GM23338 (cell line): ENCODE measurements around the gene BMPR2. TPM values are rescaled to one million over a fixed set of nuclear protein-coding genes. Genes with fewer than 3 reads are reported as not detected.

Source experiments
- ATAC-seq: fragments of 200-7000 bp; cut with Tn5 transposase; 3 replicates; pipeline ENCODE4 v1.9.1; 2020
- DNase-seq: peaks from one replicate; pipeline ENCODE4 v3.0.0-alpha.2; 2015; ENCODE audit warnings: low spot score
- H2AFZ ChIP-seq: fragments of 200-600 bp; sonication (generic); 2 replicates; pipeline ENCODE4 v1.8.0; 2016; ENCODE audit warnings: antibody characterized with exemption, mild to moderate bottlenecking, moderate library complexity
- H3F3A ChIP-seq: fragments of 200-600 bp; sonication (generic); replicated peaks from 2 replicates; pipeline ENCODE4 v1.8.0; 2017; ENCODE audit warnings: antibody characterized with exemption, mixed run types, low read depth
- H3K27ac ChIP-seq: fragments of 200-600 bp; sonication (generic); 2 replicates; pipeline ENCODE4 v1.6.1; 2016; ENCODE audit warnings: low read depth
- H3K27me3 ChIP-seq: fragments of 200-600 bp; sonication (generic); 2 replicates; pipeline ENCODE4 v1.8.0; 2016; ENCODE audit warnings: mild to moderate bottlenecking, mixed run types, moderate library complexity; ENCODE audit not compliant: insufficient read depth
- H3K36me3 ChIP-seq: fragments of 200-600 bp; sonication (generic); 2 replicates; pipeline ENCODE4 v1.8.0; 2016; ENCODE audit warnings: mild to moderate bottlenecking; ENCODE audit not compliant: insufficient read depth
- H3K4me1 ChIP-seq: fragments of 200-600 bp; sonication (generic); 2 replicates; pipeline ENCODE4 v1.8.0; 2016; ENCODE audit warnings: mild to moderate bottlenecking, moderate library complexity; ENCODE audit not compliant: insufficient read depth
- H3K4me2 ChIP-seq: fragments of 200-600 bp; sonication (generic); 2 replicates; pipeline ENCODE4 v1.7.1; 2017; ENCODE audit warnings: mixed run types
- H3K4me3 ChIP-seq: fragments of 200-600 bp; sonication (generic); 2 replicates; pipeline ENCODE4 v1.6.1; 2016; ENCODE audit warnings: mixed run types
- H3K79me2 ChIP-seq: fragments of 200-600 bp; sonication (generic); replicated peaks from 2 replicates; pipeline ENCODE4 v1.8.0; 2017; ENCODE audit warnings: mild to moderate bottlenecking; ENCODE audit not compliant: insufficient read depth
- H3K9me2 ChIP-seq: fragments of 200-600 bp; sonication (generic); 2 replicates; pipeline ENCODE4 v1.8.0; 2017; ENCODE audit not compliant: insufficient read depth
- H4K20me1 ChIP-seq: fragments of 200-600 bp; sonication (generic); replicated peaks from 2 replicates; pipeline ENCODE4 v1.8.0; 2017; ENCODE audit warnings: mild to moderate bottlenecking; ENCODE audit not compliant: insufficient read depth
- H3K27ac Mint-ChIP-seq: 2 replicates; pipeline ENCODE4 v1.8.0; 2020; ENCODE audit warnings: inconsistent platforms, mild to moderate bottlenecking, moderate library complexity, mixed read lengths
- H3K27me3 Mint-ChIP-seq: 3 replicates; pipeline ENCODE4 v1.8.0; 2022; ENCODE audit warnings: low read depth, mild to moderate bottlenecking, moderate library complexity, mixed read lengths, inconsistent platforms; ENCODE audit not compliant: insufficient read depth, poor library complexity
- H3K36me3 Mint-ChIP-seq: 3 replicates; pipeline ENCODE4 v1.8.0; 2021; ENCODE audit warnings: low read depth, mild to moderate bottlenecking, inconsistent platforms, moderate library complexity, mixed read lengths
- H3K4me1 Mint-ChIP-seq: 3 replicates; pipeline ENCODE4 v1.8.0; 2020; ENCODE audit warnings: mild to moderate bottlenecking, inconsistent platforms, mixed read lengths
- H3K4me3 Mint-ChIP-seq: 3 replicates; pipeline ENCODE4 v1.8.0; 2021; ENCODE audit warnings: moderate library complexity, mild to moderate bottlenecking, inconsistent platforms, mixed read lengths
- H3K9me3 Mint-ChIP-seq: 3 replicates; pipeline ENCODE4 v1.8.0; 2020; ENCODE audit warnings: moderate library complexity, mild to moderate bottlenecking, inconsistent platforms, mixed read lengths
- CREB1 ChIP-seq: fragments of 250-450 bp; sonication (Bioruptor Pico); IDR thresholded peaks from 2 replicates; pipeline ENCODE4 v1.5.0; 2020; ENCODE audit warnings: low read depth, mild to moderate bottlenecking, moderate library complexity
- CTCF ChIP-seq, 2 experiments: fragments of 200-600 bp in 1 of 2; sonication (generic) in 1 of 2; conservative IDR thresholded peaks; 2 replicates each; pipeline versions ENCODE4 v1.5.1 to v1.6.1; 2016 to 2017; ENCODE audit warnings: antibody characterized with exemption in 2 of 2, low read depth in 2 of 2, mild to moderate bottlenecking in 2 of 2, moderate library complexity in 1 of 2
- EZH2 ChIP-seq: fragments of 200-600 bp; sonication (generic); IDR thresholded peaks from one replicate; pipeline ENCODE4 v1.8.0; 2017; ENCODE audit warnings: antibody characterized with exemption, mild to moderate bottlenecking, low read depth; ENCODE audit not compliant: unreplicated experiment
- EZH2phosphoT487 ChIP-seq: fragments of 200-600 bp; sonication (generic); IDR thresholded peaks from one replicate; pipeline ENCODE4 v1.8.1; 2018; ENCODE audit warnings: antibody characterized with exemption; ENCODE audit not compliant: unreplicated experiment
- JUNB ChIP-seq: IDR thresholded peaks from one replicate; pipeline ENCODE4 v1.6.1; 2016; ENCODE audit warnings: antibody characterized with exemption; ENCODE audit not compliant: unreplicated experiment
- NANOG ChIP-seq: IDR thresholded peaks from 2 replicates; pipeline ENCODE4 v1.6.1; 2016; ENCODE audit warnings: antibody characterized with exemption, borderline replicate concordance
- POLR2AphosphoS5 ChIP-seq: IDR thresholded peaks from 2 replicates; pipeline ENCODE4 v1.6.1; 2016; ENCODE audit warnings: antibody characterized with exemption, low read depth
- STAT1 ChIP-seq: IDR thresholded peaks from one replicate; pipeline ENCODE4 v1.6.1; 2016; ENCODE audit warnings: antibody characterized with exemption; ENCODE audit not compliant: unreplicated experiment
- ZNF114 ChIP-seq: fragments of 250-450 bp; sonication (Bioruptor Pico); IDR thresholded peaks from 2 replicates; pipeline ENCODE4 v1.5.0; 2020; ENCODE audit warnings: mild to moderate bottlenecking, moderate library complexity
- ZNF331 ChIP-seq: fragments of 250-450 bp; sonication (Bioruptor Pico); IDR thresholded peaks from 2 replicates; pipeline ENCODE4 v1.5.0; 2020; ENCODE audit warnings: low read depth, mild to moderate bottlenecking, moderate library complexity
- ZNF462 ChIP-seq: fragments of 250-450 bp; sonication (Bioruptor Pico); IDR thresholded peaks from 2 replicates; pipeline ENCODE4 v1.5.0; 2020; ENCODE audit warnings: mild to moderate bottlenecking, moderate library complexity
- polyA plus RNA-seq: library from polyadenylated mRNA; unstranded; fragments of >200 nt; fragmentation: Nextera tagmentation; extraction: Ambion mirVana; gene quantifications from 2 replicates; pipeline ENCODE4 v1.2.1, GENCODE V29; 2016
- total RNA-seq: library from RNA; depleted of rRNA; stranded (reverse); fragments of >200 nt; shearing (Covaris generic); gene quantifications from 2 replicates; pipeline ENCODE4 v1.2.3, GENCODE V29; 2014
- TF ChIP-seq, protein P1 (sequence below): IDR thresholded peaks from one replicate; pipeline ENCODE4 v1.6.1; 2018; ENCODE audit warnings: antibody characterized with exemption; ENCODE audit not compliant: unreplicated experiment
- TF ChIP-seq, protein P2 (sequence below): IDR thresholded peaks from 2 replicates; pipeline ENCODE4 v1.6.1; 2016; ENCODE audit warnings: antibody characterized with exemption

Gene BMPR2
- total and polyA plus RNA-seq, 2 experiments from 2014 or later, result 6.7 to 21.6 TPM

GRCh38 chr2:202612145-202612544, 236.0 kb downstream of the BMPR2 start:
- ATAC-seq (no peak), DNase-seq (no peak)
- Mint-ChIP-seq H3K27me3 (no peaks in the 10 kb centered on the region), H3K36me3 (no peaks in the 10 kb centered on the region), H3K4me1 (peaks cover 3% of the 10 kb centered on the region; the same call in 1 of the 3 replicates), H3K27ac (no peak overlapping the region), H3K9me3 (no peaks in the 10 kb centered on the region), H3K4me3 (no peak overlapping the region)
- H2AFZ ChIP-seq, result no peak overlapping the region
- no peaks in the 10 kb centered on the region for H3K27me3 ChIP-seq
- no peaks in the 10 kb centered on the region for H3K4me1 ChIP-seq
- no peaks in the 10 kb centered on the region for H4K20me1 ChIP-seq
- H3K4me3 ChIP-seq, result no peak overlapping the region
- no peak overlapping the region for H3K4me2 ChIP-seq
- no peaks in the 10 kb centered on the region for H3K79me2 ChIP-seq
- no peaks in the 10 kb centered on the region for H3K9me2 ChIP-seq
- H3F3A ChIP-seq, result no peaks in the 10 kb centered on the region
- no peaks in the 10 kb centered on the region for H3K36me3 ChIP-seq
- no peak overlapping the region for H3K27ac ChIP-seq
- TF ChIP-seq ZNF114 (CRISPR knock-in tag) (no peak), ZNF462 (CRISPR knock-in tag) (no peak), STAT1 (no peak), CTCF (conservative IDR thresholded peaks at IDR 0.05; ENCODE audit: low read depth in 2 of 2) (no peak), NANOG (no peak), POLR2AphosphoS5 (no peak), JUNB (no peak), EZH2phosphoT487 (no peak), CREB1 (no peak), EZH2 (no peak), ZNF331 (CRISPR knock-in tag) (no peak)
- TF ChIP-seq, protein P1, sequence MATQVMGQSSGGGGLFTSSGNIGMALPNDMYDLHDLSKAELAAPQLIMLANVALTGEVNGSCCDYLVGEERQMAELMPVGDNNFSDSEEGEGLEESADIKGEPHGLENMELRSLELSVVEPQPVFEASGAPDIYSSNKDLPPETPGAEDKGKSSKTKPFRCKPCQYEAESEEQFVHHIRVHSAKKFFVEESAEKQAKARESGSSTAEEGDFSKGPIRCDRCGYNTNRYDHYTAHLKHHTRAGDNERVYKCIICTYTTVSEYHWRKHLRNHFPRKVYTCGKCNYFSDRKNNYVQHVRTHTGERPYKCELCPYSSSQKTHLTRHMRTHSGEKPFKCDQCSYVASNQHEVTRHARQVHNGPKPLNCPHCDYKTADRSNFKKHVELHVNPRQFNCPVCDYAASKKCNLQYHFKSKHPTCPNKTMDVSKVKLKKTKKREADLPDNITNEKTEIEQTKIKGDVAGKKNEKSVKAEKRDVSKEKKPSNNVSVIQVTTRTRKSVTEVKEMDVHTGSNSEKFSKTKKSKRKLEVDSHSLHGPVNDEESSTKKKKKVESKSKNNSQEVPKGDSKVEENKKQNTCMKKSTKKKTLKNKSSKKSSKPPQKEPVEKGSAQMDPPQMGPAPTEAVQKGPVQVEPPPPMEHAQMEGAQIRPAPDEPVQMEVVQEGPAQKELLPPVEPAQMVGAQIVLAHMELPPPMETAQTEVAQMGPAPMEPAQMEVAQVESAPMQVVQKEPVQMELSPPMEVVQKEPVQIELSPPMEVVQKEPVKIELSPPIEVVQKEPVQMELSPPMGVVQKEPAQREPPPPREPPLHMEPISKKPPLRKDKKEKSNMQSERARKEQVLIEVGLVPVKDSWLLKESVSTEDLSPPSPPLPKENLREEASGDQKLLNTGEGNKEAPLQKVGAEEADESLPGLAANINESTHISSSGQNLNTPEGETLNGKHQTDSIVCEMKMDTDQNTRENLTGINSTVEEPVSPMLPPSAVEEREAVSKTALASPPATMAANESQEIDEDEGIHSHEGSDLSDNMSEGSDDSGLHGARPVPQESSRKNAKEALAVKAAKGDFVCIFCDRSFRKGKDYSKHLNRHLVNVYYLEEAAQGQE, result no peak
- TF ChIP-seq, protein P2, sequence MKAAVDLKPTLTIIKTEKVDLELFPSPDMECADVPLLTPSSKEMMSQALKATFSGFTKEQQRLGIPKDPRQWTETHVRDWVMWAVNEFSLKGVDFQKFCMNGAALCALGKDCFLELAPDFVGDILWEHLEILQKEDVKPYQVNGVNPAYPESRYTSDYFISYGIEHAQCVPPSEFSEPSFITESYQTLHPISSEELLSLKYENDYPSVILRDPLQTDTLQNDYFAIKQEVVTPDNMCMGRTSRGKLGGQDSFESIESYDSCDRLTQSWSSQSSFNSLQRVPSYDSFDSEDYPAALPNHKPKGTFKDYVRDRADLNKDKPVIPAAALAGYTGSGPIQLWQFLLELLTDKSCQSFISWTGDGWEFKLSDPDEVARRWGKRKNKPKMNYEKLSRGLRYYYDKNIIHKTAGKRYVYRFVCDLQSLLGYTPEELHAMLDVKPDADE, result no peak
